IMR-90 (cell line): ENCODE results near the gene PXDC1. TPM values are rescaled to one million over a fixed set of nuclear protein-coding genes. Genes with fewer than 3 reads are reported as not detected.
"Not testable (repeated sequence)": the region's sequence is repeated elsewhere in the genome, so short reads cannot be mapped to it uniquely, and the experiment has no call there.

Source experiments
- ATAC-seq: fragments of 200-7000 bp; cut with Tn5 transposase; 2 replicates; pipeline ENCODE4 v1.9.1; 2020; ENCODE audit warnings: low read depth, mild to moderate bottlenecking, moderate library complexity
- BruUV-seq: library from RNA; stranded (reverse); fragments of 400-500 nt; replicated peaks from 2 replicates; lab custom pipeline; 2021; lab: Mats Ljungman, UMichigan
- CTCF ChIA-PET: fragments of 300-600 bp; formaldehyde crosslinking; extraction: SDS; loops from one replicate; lab custom pipeline; 2021; ENCODE audit warnings: antibody characterized with exemption; lab: Yijun Ruan, JAX
- POLR2A ChIA-PET: fragments of 300-600 bp; sonication (Branson Sonifier 250); formaldehyde crosslinking; loops from one replicate; lab custom pipeline; 2022; ENCODE audit warnings: antibody characterized with exemption; ENCODE audit not compliant: unreplicated experiment; lab: Charles Lee
- DNase-seq: peaks from one replicate; pipeline ENCODE4 v3.0.0; 2013
- H2AFZ ChIP-seq: replicated peaks from 2 replicates; pipeline ENCODE3; 2013; ENCODE audit warnings: low read length, mild to moderate bottlenecking; ENCODE audit not compliant: poor library complexity
- H2AK5ac ChIP-seq: 2 replicates; pipeline ENCODE4 v1.6.1; 2013; ENCODE audit warnings: low read depth, low read length, inconsistent platforms
- H2AK9ac ChIP-seq: replicated peaks from 2 replicates; pipeline ENCODE3; 2013; ENCODE audit warnings: mild to moderate bottlenecking, low read depth, low read length, moderate library complexity; ENCODE audit not compliant: poor library complexity
- H2BK120ac ChIP-seq: 2 replicates; pipeline ENCODE4 v1.6.1; 2013; ENCODE audit warnings: low read depth, low read length, inconsistent platforms
- H2BK15ac ChIP-seq: 3 replicates; pipeline ENCODE4 v1.6.1; 2013; ENCODE audit warnings: low read depth, low read length, inconsistent platforms
- H2BK20ac ChIP-seq: 2 replicates; pipeline ENCODE4 v1.6.1; 2013; ENCODE audit warnings: low read depth, mild to moderate bottlenecking, inconsistent platforms, low read length, moderate library complexity
- H2BK5ac ChIP-seq: 2 replicates; pipeline ENCODE4 v1.6.1; 2013; ENCODE audit warnings: mild to moderate bottlenecking, low read depth, low read length, inconsistent platforms; ENCODE audit not compliant: poor library complexity, severe bottlenecking
- H3K14ac ChIP-seq: replicated peaks from 2 replicates; pipeline ENCODE4 v1.6.1; 2013; ENCODE audit warnings: low read depth, low read length, inconsistent platforms
- H3K18ac ChIP-seq: 2 replicates; pipeline ENCODE4 v1.6.1; 2013; ENCODE audit warnings: low read depth, low read length, control low read depth
- H3K23ac ChIP-seq: 2 replicates; pipeline ENCODE4 v1.6.1; 2013; ENCODE audit warnings: low read depth, low read length, inconsistent platforms
- H3K27ac ChIP-seq: 2 replicates; pipeline ENCODE4 v1.5.1; 2013; ENCODE audit warnings: mild to moderate bottlenecking, control low read depth, low read length; ENCODE audit not compliant: insufficient read depth
- H3K27me3 ChIP-seq: 2 replicates; pipeline ENCODE4 v1.6.1; 2013; ENCODE audit warnings: low read length; ENCODE audit not compliant: control insufficient read depth, insufficient read depth
- H3K36me3 ChIP-seq: 2 replicates; pipeline ENCODE4 v1.6.1; 2013; ENCODE audit warnings: low read length, mixed read lengths; ENCODE audit not compliant: control insufficient read depth, insufficient read depth
- H3K4ac ChIP-seq: 2 replicates; pipeline ENCODE4 v1.6.1; 2013; ENCODE audit warnings: low read depth, low read length, inconsistent platforms
- H3K4me1 ChIP-seq: 2 replicates; pipeline ENCODE4 v1.6.1; 2013; ENCODE audit warnings: low read length, mixed read lengths; ENCODE audit not compliant: control insufficient read depth, insufficient read depth
- H3K4me2 ChIP-seq: 2 replicates; pipeline ENCODE4 v1.6.1; 2013; ENCODE audit warnings: low read depth, mild to moderate bottlenecking, control low read depth, low read length, moderate library complexity
- H3K4me3 ChIP-seq: 2 replicates; pipeline ENCODE4 v1.5.1; 2013; ENCODE audit warnings: low read depth, mild to moderate bottlenecking, control low read depth, low read length, moderate library complexity; ENCODE audit not compliant: insufficient read depth
- H3K56ac ChIP-seq: 2 replicates; pipeline ENCODE4 v1.6.1; 2013; ENCODE audit warnings: low read length, inconsistent platforms; ENCODE audit not compliant: insufficient read depth; ENCODE audit errors: extremely low read depth
- H3K79me1 ChIP-seq, 2 experiments: 2 replicates each; pipeline ENCODE4 v1.6.1; 2013; ENCODE audit warnings: low read length in 2 of 2, inconsistent platforms in 1 of 2, low read depth in 1 of 2
- H3K9ac ChIP-seq: 2 replicates; pipeline ENCODE4 v1.6.1; 2013; ENCODE audit warnings: low read depth, low read length, control low read depth
- H3K9me1 ChIP-seq: 2 replicates; pipeline ENCODE4 v1.6.1; 2013; ENCODE audit warnings: low read length, inconsistent platforms; ENCODE audit not compliant: insufficient read depth
- H3K9me3 ChIP-seq: 2 replicates; pipeline ENCODE4 v1.6.1; 2013; ENCODE audit warnings: low read length; ENCODE audit not compliant: control insufficient read depth, insufficient read depth
- H4K20me1 ChIP-seq: 2 replicates; pipeline ENCODE4 v1.6.1; 2013; ENCODE audit warnings: low read length, inconsistent platforms; ENCODE audit not compliant: insufficient read depth
- H4K5ac ChIP-seq: 2 replicates; pipeline ENCODE4 v1.6.1; 2013; ENCODE audit warnings: mild to moderate bottlenecking, low read depth, low read length, control low read depth
- H4K8ac ChIP-seq, 2 experiments: 2 replicates each; pipeline ENCODE4 v1.6.1; 2013; ENCODE audit warnings: low read depth in 2 of 2, low read length in 2 of 2, control low read depth in 1 of 2, inconsistent platforms in 1 of 2
- H4K91ac ChIP-seq: 2 replicates; pipeline ENCODE4 v1.6.1; 2013; ENCODE audit warnings: low read depth, low read length, inconsistent platforms; ENCODE audit not compliant: insufficient read depth
- CEBPB ChIP-seq: IDR thresholded peaks from 2 replicates; pipeline ENCODE4 v1.6.1; 2012; ENCODE audit warnings: low read depth, low read length, improper control_type of control experiment
- WGBS, 2 experiments: methylation state at CpG; one replicate each; pipeline versions ENCODE4 v1.1.5 to v1.1.7; 2013; ENCODE audit warnings: missing lambda C conversion rate in 2 of 2; ENCODE audit not compliant: insufficient read length in 1 of 2; ENCODE audit errors: extremely low coverage in 2 of 2; 5-methylcytosine and 5-hydroxymethylcytosine counted together
- dilution Hi-C: fragments of 300-500 bp; cut with HindIII; formaldehyde crosslinking; loops from one replicate; pipeline ENCODE4 v1.14.3; 2018; ENCODE audit warnings: low sequenced_read_pairs; ENCODE audit not compliant: unreplicated experiment
- in situ Hi-C: fragments of 300-500 bp; cut with MboI; formaldehyde crosslinking; loops from 3 replicates; pipeline ENCODE4 v1.14.3; 2019; ENCODE audit warnings: low sequenced_read_pairs, inconsistent platforms, mixed read lengths
- intact Hi-C: fragments of 100-400 bp; cut with micrococcal nuclease; formaldehyde crosslinking; loops from 2 replicates; pipeline ENCODE4 v1.10.0; 2022
- polyA plus RNA-seq, 3 experiments: library from polyadenylated mRNA; depleted of rRNA; stranded (reverse); fragments of >200 nt; gene quantifications; 2 replicates each; pipeline ENCODE4 v1.2.3, GENCODE V29; 2012; ENCODE audit warnings: low replicate concordance in 1 of 3
- total RNA-seq: library from RNA; depleted of rRNA; stranded (reverse); fragments of >200 nt; gene quantifications from 2 replicates; pipeline ENCODE4 v1.2.3, GENCODE V29; 2012

The PXDC1 gene
- total and polyA plus RNA-seq, 2 of the 4 experiments (the other 2 are of a cell fraction), result 63.3 to 72.2 TPM

DNA sequence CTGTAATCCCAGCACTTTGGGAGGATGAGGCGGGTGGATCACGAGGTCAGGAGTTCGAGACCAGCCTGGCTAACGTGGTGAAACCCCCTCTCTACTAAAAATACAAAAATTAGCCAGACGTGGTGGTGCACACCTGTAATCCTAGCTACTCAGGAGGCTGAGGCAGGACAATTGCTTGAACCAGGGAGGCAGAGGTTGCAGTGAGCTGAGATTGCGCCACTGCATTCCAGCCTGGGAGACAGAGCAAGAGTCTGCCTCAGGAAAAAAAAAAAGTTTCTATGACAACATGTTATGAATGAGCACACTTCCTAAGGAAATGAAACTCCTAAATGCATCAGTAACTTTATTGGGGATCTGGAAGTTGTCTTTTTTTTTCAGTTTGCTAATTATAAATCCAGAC lies 16.0 kb upstream of the PXDC1 start:
- H3K14ac ChIP-seq, CTCF ChIA-PET, H2BK15ac ChIP-seq, H2AFZ ChIP-seq, H3K56ac ChIP-seq, H2BK20ac ChIP-seq, H3K4me3 ChIP-seq, H3K18ac ChIP-seq, H3K36me3 ChIP-seq, H3K4ac ChIP-seq, H3K9me1 ChIP-seq, in situ Hi-C loops, H2AK5ac ChIP-seq, H3K27me3 ChIP-seq, H3K4me2 ChIP-seq, H3K79me1 ChIP-seq, H2AK9ac ChIP-seq, H3K9ac ChIP-seq, H2BK120ac ChIP-seq, H4K20me1 ChIP-seq, H2BK5ac ChIP-seq, POLR2A ChIA-PET, intact Hi-C loops, H4K91ac ChIP-seq, H4K8ac ChIP-seq, H3K27ac ChIP-seq, ATAC-seq, H4K5ac ChIP-seq, dilution Hi-C loops, H3K9me3 ChIP-seq, H3K23ac ChIP-seq, BruUV-seq, H3K4me1 ChIP-seq: not testable (repeated sequence)
- peak; percentile 72 for TF ChIP-seq CEBPB
- 100% methylated on average over 1 of the region's 6 CpGs; no CpG with 5 or more reads in 1 of the 2 experiments for WGBS, 2 experiments
- peak; percentile 52 for DNase-seq
